Measurements from ENCODE around the gene AK3.

DNA sequence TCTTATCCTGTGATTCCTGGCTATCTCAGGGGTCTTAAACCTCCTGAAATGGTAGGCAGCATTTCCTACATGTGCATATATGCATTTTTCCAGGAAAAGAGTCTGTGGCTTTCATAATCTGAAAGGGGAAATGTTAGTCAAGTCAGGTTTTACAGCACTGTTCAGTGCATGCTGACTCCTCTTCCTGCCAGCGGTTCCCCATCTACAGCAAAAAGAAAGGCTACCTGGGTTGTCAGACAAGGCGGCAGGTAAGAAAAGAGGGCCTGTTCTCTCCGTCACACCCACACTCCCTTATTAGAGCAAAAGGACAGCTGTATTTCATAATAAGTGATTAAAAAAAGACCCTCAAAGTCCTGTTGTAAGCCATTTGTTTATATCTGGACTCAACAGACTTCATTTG is 70.4 kb downstream of the AK3 start:
- TF ChIP-seq, protein P1, sequence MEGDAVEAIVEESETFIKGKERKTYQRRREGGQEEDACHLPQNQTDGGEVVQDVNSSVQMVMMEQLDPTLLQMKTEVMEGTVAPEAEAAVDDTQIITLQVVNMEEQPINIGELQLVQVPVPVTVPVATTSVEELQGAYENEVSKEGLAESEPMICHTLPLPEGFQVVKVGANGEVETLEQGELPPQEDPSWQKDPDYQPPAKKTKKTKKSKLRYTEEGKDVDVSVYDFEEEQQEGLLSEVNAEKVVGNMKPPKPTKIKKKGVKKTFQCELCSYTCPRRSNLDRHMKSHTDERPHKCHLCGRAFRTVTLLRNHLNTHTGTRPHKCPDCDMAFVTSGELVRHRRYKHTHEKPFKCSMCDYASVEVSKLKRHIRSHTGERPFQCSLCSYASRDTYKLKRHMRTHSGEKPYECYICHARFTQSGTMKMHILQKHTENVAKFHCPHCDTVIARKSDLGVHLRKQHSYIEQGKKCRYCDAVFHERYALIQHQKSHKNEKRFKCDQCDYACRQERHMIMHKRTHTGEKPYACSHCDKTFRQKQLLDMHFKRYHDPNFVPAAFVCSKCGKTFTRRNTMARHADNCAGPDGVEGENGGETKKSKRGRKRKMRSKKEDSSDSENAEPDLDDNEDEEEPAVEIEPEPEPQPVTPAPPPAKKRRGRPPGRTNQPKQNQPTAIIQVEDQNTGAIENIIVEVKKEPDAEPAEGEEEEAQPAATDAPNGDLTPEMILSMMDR (conservative IDR thresholded peaks at IDR 0.05 in 1 of 2, IDR thresholded peaks at IDR 0.05 in 1 of 2; ENCODE audit: low read depth in 1 of 2, low read length in 2 of 2) = no peak
- no peak for TF ChIP-seq EZH2 (IDR thresholded peaks at IDR 0.05; ENCODE audit: low read length, missing control alignments)
